T1000 (cell line): ENCODE data around the gene DGKD.

Source experiments
- DNase-seq: peaks from one replicate; lab custom pipeline; 2025; ENCODE audit warnings: mixed read lengths; lab: John Stamatoyannopoulos, UW

Gene DGKD

DNA sequence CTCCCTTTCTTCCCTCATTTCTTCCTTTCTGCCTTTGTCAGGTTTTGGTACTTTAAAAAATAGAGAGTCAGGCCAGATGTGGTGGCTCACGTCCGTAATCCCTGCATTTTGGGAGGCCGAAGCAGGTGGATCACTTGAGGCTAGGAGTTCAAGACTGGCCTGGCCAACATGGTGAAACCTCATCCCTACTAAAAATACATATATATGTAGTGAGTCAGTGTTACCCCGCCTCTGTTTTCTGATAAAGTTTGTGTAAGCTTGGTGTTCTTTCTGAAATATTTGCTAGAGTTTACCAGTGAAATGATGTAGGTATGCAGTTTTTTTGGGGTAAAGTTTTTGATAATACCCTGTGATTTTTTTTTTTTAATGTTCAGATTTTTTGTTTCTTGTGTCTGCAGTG lies 58.8 kb downstream of the DGKD start:
- DNase-seq, result no peak

DNA sequence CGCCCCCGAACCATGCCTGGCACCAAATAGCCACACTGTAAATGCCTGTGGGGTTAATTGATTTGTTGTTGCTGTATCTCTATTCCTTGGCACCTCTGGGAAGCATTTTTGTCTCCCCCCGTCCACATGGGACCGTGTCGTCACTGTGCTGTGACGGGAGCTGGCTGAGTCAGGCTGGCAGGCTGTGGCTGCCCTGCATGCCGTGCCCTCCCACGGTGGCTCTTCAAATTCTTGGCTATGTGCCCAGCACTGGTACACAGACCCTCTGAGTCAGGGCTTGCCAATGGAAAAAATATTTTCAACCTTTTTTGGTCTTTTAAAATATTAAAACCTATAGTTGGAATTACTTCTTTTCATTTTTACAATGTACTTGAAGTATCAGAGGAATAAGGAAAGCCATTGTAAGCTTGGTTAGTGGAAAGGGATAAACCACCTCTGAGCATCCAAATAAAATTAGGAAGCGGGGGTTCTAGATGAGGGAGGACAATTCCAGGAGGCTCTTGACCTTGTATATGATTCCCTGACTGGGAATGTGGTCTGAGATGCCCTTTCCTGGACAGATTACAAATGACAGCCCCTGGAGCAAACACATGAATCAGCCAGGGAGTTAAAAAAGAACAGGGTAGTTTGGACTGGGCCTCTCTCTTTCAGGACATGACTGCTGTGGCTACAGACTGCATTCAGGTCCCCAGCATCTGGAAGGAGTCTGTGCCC lies 59.4 kb downstream of the DGKD start:
- peak; percentile 89 for DNase-seq

DNA sequence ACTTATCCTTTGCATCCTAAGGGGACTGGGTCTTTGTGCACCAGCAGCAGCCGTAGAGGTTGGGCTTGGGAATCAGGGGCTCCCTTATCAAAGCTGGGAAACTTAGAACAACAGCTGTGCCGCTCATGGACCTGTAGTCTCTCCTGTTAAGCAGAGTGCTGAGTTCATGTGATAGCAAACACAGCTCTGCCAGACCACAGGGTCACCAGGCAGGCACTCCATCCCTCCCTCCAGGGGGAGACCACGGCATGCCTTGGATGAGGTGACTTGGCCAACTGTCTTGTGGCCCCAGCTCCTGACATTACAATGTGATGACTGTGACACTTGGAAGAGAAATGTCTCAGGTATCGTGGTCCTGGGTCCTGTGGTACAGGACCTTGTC lies 60.0 kb downstream of the DGKD start:
- DNase-seq, result no peak

- peak; percentile 43 for DNase-seq
These were observed 60.7 kb downstream of the DGKD start for GRCh38 chr2:233414777-233415570.

GRCh38 chr2:233416199-233416598 lies 61.9 kb downstream of the DGKD start:
- no peak for DNase-seq

- no peak for DNase-seq
These were observed 62.4 kb downstream of the DGKD start for GRCh38 chr2:233416706-233417105.

GRCh38 chr2:233417282-233417681 lies 63.0 kb downstream of the DGKD start:
- DNase-seq, result no peak

GRCh38 chr2:233418052-233418760 lies 63.9 kb downstream of the DGKD start:
- no peak for DNase-seq

DNA sequence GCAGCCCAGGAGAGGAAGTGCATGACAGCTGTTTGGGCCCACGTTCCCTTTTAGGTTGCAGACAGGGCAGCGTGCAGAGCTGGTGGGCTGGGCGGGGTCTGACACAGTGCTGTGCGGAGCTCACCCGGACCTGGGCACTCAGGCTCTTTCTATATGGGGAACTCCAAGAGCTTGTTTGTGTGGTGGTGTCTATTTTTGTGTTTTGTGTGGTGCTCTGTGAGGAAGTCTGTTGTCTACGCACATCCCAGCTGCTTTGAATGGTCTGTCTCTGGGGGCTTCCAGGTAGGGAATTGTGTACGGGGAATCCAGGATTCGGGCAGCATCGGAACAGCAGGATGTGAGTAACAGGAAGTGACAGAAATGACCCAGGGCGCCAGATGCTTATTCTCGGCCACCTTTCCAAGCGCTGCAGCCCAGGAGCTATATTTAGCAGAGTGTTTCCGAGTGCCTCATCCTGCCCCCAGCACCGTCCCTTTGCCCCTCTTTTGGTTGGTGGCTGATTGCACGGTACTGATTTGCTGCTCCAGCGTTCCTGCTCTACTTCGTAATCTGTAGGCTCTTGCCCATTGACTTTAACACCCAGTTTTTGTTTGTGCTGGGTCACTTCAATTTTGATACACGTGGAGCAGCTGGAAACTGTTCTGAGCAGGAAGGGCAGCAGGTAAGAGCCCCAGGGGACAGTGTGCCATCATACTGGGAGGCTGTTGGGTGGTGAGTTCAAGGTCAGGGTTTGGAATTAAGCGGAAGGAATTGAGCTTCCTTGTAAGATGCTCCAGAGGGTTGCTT lies 64.7 kb downstream of the DGKD start:
- DNase-seq, result no peak

DNA sequence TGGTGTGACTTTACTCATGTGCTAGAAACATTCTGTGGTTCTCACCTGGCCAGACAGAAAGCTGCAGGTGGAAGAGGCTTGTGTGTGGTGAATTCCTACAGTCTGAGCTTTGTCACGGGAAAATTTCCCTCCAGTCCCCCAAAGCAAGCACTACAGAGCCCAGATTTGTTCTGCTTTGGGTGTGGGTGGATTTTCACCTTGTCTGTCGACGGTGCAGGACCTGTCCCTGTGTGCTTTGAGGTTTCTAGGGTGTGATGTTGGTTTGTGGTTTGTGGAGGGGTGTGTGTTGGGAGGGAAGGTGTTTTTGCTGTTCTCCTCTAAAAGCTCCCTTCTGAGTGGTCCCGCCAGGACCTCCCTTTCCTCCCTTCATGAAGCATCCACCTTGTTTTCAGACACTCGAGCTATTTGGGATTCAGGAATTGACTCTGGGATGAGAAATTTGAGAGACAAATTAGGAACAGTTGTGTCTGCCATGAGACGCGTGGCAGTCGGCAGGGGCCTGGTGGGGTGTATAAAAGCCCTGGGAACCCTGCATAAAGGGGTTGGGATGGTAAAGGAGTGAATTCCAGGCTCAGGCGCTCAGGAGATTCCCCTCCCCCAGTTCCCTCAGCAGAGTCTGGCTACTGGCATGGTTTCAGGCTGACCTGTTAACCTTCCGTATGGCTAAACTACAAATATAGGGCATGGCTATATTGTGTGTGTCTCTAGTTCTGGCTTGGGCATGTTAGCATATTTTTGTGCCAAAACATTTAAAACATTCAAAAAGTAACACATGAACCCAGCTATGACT lies 65.5 kb downstream of the DGKD start:
- no peak for DNase-seq

GRCh38 chr2:233421091-233421816 lies 67.0 kb downstream of the DGKD start:
- no peak for DNase-seq

- no peak for DNase-seq
These were observed 67.9 kb downstream of the DGKD start for GRCh38 chr2:233422050-233422639.

GRCh38 chr2:233422649-233423551 lies 68.6 kb downstream of the DGKD start:
- no peak for DNase-seq

DNA sequence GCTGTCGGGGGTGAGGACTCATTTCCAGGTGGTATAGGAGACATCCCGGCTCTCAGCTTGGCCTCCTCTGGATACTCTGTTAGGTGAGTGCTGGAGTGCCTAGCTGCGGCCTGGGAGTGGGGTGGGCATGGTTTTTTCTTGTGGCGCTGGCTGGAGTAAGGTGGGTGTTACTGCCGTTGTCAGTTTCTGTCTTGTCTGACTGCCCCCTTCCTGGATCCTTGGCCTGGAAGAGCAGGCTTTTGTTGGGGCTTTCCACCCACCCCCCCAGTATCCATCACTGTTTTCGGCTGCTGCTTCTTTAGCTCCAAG lies 69.2 kb downstream of the DGKD start:
- DNase-seq, result no peak

DNA sequence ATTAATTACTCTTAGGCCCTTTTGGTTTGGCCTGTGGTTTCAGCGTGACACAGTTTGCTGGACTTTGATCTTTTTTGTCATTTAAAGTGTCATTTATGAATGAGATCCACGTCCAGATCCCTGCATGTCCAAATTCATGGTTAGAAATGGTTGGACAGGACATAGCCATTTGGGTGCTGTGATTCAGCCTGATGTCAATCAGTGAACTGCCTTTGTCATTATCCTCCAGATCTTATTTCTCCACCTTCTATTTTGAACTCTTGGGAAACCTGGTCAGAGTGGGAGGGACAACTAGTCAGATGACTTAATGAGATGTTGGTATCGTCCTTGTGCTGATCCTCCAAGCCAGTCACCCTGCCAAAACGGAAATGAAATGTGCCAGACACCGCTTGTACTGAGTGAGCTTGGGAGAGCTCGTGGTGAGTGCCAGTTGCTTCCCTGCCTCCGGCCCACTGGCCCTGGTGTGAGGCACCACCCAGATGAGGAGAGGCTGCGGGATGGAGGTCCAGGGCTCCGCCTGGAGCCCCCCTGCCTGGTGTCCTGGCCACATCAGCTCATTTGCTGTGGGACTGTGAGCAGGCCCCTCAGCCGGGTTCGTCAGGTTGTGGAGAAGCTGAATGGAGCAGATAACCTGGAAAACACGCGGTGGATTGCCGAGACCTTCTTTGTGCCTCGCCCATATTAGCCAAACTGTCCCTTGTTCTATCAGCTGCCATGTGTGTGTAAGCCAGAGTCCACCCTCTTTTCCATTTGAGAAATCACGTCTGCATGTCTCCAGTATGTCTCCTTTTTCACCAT lies 70.1 kb downstream of the DGKD start:
- DNase-seq, result no peak

GRCh38 chr2:233426619-233427342 lies 72.5 kb downstream of the DGKD start:
- peak; percentile 72 for DNase-seq

GRCh38 chr2:233428008-233428407 lies 73.7 kb downstream of the DGKD start:
- DNase-seq, result no peak

DNA sequence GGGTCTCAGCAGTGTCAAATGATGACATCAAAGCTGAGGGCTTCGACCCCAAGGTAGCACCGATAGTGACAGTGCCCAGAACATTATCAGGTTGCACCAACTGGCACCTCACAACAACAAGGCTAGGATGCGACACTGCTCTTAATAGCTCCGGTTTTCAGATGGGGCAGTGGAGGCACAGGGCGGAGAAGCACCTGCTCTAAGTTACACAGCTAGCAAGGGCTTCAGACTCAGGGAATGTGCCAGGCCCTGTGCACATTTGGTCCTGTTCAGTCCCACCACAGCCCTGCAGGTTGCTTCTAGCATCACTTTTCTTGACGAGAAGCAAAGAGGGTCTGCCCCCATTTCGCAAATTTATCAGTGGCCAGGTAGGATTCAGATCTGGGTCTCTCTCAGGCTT lies 74.1 kb downstream of the DGKD start:
- DNase-seq, result no peak
